ENCODE measurements around the gene RBM3.
"Not testable (repeated sequence)": the region's sequence is repeated elsewhere in the genome, so short reads cannot be mapped to it uniquely, and the experiment has no call there.

RBM3 gene

DNA sequence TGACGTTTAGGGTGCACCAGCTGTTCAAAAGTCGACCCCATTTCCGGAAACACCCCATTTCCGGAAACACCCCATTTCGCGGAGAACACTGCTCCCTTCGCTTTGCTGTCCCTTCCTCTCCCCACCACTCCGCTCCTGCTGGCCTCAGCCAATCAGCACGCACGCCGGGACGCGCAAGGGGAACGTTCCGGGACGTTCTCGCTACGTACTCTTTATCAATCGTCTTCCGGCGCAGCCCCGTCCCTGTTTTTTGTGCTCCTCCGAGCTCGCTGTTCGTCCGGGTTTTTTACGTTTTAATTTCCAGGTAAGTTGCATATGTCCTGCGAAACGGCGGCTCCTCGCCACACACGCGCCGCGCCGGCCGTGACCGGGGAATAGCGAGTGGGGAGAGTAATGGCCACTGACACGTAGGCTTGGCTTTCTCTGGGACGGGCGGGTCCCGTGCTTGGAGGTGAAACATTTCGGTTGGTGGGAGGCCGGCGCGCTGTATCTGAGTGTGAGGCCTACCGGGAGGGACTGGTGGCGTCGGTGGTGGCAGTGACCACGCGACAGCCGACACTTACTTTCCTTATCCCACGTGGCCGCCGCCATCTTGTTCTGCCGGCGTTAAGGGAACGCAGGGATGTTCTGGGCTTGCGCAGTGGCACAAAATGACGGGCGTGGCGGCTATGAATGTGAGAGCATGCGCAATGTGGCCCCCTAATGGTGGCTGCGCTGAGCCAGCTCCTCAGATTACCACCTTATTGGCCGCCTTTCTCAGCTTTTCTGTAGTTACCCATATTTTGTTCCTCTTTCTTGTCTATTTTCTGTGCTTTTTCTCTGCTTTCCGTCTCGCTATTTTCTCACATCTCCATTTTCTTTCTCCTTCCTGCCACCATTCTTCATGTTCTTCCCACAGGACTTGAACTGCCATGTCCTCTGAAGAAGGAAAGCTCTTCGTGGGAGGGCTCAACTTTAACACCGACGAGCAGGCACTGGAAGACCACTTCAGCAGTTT is at the start of gene RBM3:
Gene RBM3 (plus strand): TSS at position 215 of the 997 bp plus-strand sequence. CDS start 697 bp downstream, at position 912.
- DNase-seq (ENCODE audit: low read depth), result peak; percentile 88

DNA sequence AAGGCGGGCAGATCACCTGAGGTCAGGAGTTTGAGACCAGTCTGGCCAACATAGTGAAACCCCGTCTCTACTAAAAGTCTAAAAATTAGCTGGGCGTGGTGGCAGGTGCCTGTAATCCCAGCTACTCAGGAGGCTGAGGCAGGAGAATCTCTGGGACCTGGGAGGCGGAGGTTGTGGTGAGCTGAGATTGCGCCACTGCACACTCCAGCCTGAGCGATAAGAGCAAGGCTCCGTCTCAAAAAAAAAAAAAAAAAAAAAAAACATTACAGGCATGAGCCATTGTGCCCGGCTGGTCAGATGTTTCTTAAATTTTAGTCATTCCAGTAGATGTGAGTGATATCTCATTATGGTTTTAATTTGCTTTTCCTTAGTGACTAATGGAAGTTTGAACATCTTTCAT is 48.4 kb upstream of the RBM3 start:
- DNase-seq (ENCODE audit: low read depth), result not testable (repeated sequence)

DNA sequence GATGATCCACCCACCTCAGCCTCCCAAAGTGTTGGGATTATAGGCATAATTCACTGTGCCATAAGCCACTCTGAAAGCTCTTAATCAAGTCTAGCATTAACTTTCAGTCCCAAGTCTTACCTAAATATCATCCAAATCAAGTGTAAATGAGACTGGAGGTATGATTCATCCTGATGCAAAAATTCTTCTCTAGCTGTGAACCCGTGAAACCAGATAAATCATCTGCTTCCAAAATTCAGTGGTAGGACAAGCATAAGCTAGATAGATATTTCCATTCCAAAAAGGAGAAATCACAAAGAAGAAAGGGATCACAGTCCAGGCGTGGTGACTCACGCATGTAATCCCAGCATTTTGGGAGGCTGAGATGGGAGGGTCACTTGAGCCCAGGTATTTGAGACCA is 43.5 kb upstream of the RBM3 start:
- no peak for DNase-seq (ENCODE audit: low read depth)

DNA sequence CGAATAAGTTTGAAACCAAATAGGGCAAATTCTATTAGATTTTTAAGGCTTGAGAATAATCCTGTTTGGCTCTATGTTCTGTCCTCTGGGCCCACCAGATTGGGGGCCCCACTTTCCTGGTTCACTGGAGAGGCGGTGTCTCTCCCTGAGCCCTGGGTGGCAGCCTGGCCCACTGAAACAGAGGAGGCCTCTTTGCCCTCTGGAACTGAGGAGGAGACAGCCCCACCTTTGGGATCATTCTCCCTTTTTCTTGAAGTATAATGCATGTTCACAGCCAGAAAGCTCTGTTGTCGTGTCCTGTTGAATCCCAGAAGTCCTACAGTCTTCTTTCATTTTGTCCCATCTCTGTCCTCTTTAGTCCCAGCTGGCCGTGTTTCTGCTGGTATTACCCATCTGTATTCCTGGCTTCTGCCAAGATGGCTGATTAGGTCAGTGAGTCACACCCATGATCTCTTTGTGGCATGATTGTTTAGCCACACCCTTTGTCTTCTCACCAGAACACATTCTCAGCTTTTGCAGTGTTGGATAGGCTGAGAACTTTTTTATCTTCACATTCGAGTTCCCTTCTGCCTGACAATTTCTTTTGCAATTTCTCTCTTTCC is 42.8 kb upstream of the RBM3 start:
- no peak for DNase-seq (ENCODE audit: low read depth)

DNA sequence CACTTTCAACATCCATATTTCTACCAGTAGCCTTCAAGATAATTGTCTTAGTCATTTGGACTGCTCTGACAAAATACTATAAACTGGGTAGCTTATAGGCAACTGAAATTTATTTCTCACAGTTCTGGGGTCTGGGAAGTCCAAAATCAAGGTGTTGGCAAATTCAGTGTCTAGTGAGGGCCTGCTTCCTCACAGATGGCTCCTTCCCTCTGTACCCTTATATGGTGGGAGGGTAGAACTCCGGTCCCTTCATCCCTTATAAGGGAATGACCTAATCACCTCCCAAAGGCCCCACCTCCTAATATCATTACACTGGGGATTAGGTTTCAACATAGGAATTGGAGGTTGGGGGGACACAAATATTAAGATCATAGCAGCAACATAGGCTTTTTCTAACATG is 42.1 kb upstream of the RBM3 start:
- no peak for DNase-seq (ENCODE audit: low read depth)

DNA sequence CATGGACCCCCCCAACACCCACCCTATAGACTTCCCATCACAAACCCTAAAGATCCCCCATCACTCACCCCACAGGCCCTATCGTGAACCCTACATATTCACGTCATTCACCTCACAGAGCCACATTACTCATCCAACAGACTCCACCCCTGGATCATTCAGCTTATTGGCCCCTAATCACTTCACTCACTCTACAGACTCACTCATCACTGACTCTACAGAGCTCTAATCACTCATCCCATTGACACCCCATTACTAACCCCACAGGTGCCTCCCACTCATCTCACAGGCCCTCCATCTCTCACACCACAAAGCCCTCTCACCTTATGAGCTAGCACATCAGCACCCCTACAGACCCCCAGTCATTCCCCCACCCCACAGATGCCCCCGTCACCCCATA is 41.1 kb upstream of the RBM3 start:
- no peak for DNase-seq (ENCODE audit: low read depth)

DNA sequence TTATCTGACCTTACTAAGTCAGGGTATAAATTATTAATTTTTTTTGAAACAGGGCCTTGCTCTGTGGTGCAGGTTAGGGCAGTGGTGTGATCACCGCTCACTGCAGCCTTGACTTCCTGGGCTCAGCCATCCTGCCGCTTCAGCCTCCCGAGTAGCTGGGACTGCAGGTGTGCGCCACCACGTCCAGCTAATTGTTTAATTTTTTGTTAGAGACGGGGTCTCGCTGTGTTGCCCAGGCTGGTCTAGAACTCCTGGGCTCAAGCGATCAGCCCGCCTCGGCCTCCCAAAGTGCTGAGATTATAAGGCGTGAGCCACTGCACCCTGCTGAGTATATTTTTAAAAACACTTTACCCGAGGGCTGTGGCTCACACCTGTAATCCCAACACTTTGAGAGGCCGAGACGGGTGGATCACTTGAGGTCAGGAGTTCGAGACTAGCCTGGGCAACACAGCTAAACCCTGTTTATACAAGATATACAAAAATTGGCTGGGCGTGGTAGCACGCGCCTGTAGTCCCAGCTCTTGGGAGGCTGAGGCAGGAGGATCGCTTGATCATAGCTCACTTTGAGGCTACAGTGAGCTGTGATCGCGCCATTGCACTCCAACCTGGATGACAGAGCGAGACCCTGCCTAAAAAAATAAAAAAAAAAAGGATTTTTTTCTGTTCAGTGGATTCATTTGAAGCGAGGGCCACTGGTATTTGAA is 35.5 kb upstream of the RBM3 start:
- DNase-seq (ENCODE audit: low read depth), result no peak

DNA sequence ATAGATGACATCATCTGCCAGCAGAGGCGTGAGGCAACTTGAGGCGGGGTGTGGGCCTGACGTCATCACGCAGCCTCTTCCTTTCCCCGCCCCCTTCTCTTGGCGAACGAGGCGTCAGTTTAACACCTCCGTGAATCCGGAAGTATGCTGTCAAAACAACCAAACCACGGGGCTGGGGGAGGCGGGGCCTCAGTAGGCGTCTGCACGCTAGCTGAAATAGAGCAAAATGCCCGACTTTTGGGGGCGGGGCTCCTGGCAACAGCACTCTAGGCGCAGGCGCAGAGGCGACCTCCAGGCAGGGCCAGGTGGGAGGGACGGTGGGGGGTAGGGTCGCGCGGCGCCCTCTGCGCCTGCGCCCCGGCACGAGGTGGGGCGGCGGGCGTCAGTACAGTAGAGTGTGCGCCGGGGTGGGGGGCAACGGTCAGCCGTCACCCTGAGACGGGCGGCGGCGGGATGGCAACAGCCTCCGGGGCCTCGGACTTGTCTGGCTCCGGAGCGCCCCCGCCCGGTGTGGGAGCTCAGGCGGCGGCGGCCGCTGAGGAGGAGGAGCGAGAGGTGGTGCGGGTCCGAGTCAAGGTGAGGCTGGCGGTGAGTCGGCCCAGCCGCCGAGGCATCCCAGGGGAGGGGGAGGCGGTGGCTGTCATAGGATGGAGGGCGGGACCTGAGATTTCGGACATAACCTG is 34.8 kb upstream of the RBM3 start, which contains the start of gene TBC1D25:
Gene TBC1D25 (plus strand): TSS at position 370 of the 683 bp plus-strand sequence. CDS start 84 bp downstream, at position 454.
- DNase-seq (ENCODE audit: low read depth), result peak; percentile 95

DNA sequence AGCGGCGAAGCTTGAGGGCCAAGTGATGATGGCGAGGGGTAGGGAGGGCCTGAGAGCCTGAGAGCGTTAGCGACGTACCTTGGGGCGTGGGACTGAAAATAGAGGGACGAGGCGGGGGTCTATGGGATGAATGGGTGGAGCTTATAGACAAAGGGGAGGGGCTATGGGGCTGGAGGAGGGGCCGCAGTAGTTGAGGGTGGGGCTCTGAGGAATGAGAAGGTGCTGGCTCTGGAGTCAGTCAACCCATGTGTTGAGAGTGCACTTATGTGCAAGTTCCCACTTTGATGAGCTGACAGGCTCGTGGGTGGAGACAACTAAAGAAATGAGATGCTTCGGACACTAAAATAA is 34.3 kb upstream of the RBM3 start:
- peak; percentile 21 for DNase-seq (ENCODE audit: low read depth)

DNA sequence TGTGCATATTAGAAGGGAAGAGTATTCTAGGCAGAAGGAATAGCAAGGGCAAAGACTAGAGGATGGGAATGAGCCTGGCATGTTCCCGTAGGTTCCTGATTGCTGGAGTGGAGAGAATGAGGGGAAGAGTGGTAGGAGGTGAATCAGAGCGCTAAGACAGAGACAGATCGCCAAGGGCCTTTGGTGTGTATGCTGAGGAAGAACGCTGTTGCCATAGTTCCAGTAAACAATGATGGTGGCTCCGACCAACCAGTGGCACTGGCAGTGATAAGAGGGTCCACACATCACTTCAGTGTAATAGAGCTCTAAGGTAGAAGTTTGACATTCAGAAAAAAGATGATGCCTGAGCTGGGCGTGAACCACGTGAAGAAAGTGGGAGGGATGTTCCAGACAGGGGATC is 33.8 kb upstream of the RBM3 start:
- DNase-seq (ENCODE audit: low read depth), result no peak

DNA sequence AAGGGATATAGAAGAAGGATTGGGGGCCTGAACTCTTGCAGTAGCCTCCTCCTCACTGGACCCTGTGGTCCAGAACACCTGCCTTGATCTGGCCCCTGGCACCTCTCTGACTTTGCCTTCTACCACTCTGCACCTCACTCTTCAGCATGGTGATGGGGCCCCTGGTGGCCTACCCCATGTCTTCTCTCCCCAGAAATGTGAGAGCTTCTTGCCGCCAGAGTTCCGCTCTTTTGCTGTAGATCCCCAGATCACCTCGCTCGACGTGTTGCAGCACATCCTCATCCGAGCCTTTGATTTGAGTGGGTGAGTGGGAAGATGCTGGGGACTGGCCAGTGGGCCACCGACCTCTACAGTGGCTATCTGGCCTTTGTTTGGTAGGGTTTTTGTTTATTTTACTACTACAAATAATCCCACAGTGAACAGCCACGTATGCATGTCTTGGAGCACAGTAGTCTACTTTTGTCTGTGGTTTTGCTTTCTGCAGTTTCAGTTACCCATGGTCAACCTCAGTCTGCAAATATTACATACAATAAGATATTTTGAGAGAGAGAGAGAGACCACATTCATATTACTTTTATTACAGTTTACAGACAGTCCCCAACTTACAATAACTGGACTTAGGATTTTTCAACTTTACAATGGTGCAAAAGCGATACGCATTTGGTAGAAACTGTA is 33.0 kb upstream of the RBM3 start:
- DNase-seq (ENCODE audit: low read depth), result no peak

DNA sequence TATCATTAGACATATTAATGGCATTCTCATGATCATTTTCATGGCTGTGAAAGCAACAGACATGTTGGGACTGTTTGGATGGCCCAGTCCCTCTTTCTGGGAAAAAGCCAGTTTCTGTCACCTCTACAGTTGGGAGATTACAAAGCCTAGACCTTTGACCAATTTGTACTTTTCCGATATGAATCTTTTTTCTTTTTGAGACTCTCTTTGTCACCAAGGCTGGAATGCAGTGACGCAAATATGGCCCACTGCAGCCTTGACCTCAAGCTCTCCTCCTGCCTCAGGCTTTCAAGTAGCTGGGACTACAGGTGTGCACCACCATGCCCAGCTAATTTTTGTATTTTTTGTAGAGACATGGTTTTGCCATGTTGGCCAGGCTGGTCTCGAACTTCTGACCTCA is 25.4 kb upstream of the RBM3 start:
- no peak for DNase-seq (ENCODE audit: low read depth)

DNA sequence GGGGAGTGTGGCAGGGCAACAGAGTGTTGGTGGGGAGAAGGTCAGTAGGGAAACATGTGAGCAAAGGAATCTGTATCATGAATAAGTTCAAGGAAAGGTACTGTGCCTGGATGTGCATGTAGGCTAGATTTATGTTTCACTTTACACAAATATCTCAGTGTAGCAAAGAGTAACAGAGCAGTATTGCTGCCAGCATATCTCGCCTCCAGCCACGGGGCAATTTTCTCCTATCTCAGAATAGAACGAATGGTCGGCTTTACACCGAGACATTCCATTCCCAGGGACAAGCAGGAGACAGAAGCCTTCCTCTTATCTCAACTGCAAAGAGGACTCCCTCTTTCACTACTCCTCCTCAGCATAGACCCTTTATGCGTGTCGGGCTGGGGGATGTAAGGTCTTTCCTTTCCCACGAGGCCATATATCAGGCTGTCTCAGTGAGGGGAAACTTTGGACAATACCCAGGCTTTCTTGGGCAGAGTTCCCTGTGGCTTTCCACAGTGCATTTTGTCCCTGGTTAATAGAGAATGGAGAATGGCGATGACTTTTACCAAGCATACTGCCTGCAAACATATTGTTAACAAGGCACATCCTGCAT is 18.5 kb upstream of the RBM3 start:
- DNase-seq (ENCODE audit: low read depth), result not testable (repeated sequence)

DNA sequence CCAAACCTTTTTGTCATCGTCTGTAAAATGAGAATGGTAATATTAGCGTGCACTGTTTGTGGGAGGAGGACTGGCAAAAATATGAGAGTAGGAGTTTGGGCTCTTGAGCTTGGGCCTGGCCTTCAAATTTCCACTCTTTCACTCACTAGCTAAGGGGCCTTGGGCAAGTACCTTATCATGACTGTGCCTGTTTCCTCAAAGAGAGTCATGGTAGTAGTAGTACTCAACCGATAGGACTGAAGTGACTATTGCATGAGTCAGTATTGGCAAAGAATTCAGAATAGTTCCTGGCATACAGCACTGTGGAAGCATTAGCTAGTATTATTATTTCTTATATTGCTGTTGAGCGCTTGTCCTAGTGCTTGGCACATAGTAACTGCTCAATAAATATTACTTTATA is 16.0 kb upstream of the RBM3 start:
- no peak for DNase-seq (ENCODE audit: low read depth)

DNA sequence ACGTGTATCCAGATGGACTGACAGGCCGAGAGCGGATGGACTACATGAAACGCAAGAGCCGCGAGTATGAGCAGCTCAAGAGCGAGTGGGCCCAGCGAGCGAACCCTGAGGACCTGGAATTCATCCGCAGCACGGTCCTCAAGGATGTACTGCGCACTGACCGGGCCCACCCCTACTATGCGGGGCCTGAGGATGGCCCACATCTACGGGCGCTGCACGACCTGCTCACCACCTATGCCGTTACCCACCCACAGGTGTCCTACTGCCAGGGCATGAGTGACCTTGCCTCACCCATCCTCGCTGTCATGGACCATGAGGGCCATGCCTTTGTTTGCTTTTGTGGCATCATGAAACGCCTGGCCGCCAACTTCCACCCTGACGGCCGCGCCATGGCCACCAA is 14.6 kb upstream of the RBM3 start:
- no peak for DNase-seq (ENCODE audit: low read depth)

DNA sequence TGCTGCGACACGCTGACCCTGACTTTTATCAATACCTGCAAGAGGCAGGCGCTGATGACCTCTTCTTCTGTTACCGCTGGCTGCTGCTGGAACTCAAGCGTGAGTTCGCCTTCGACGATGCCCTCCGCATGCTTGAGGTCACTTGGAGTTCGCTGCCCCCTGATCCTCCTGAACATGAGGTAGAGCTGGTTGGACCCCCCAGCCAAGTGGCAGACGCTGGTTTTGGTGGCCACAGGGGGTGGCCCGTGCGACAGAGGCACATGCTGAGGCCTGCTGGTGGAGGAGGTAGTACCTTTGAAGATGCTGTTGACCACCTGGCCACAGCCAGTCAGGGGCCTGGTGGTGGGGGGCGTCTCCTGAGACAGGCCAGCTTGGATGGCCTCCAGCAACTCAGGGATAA is 14.2 kb upstream of the RBM3 start:
- no peak for DNase-seq (ENCODE audit: low read depth)

DNA sequence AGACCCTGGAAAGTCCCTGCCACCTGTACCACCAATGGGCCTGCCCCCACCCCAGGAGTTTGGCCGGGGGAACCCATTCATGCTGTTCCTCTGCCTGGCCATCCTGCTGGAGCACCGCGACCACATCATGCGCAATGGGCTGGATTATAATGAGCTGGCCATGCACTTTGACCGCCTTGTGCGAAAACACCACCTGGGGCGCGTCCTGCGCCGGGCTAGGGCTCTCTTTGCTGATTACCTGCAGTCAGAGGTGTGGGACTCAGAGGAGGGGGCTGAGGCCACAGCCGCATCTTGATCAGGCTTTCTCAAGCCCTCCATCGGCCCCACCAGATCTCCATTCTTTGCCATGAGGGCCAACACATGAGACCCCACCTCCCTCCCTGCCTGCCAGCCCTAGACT is 13.6 kb upstream of the RBM3 start:
- no peak for DNase-seq (ENCODE audit: low read depth)

DNA sequence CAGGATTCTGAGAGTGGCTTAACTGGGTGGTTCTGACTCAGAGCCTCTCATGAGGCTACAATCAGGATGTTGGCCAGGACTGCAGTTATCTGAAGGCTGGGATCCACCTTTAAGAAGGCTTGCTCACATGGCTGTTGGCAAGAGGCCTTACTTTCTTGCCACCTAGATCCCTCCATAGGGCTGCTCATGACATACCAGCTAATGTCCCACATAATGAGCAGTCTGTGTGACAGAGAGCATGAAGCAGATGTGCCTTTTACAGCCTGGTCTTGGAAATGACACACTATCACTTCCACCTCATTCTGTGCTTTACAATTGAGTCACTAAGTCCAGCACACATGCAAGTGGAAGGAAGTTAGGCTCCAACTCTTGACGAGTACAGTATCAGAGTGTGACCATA is 4.3 kb upstream of the RBM3 start:
- DNase-seq (ENCODE audit: low read depth), result no peak

DNA sequence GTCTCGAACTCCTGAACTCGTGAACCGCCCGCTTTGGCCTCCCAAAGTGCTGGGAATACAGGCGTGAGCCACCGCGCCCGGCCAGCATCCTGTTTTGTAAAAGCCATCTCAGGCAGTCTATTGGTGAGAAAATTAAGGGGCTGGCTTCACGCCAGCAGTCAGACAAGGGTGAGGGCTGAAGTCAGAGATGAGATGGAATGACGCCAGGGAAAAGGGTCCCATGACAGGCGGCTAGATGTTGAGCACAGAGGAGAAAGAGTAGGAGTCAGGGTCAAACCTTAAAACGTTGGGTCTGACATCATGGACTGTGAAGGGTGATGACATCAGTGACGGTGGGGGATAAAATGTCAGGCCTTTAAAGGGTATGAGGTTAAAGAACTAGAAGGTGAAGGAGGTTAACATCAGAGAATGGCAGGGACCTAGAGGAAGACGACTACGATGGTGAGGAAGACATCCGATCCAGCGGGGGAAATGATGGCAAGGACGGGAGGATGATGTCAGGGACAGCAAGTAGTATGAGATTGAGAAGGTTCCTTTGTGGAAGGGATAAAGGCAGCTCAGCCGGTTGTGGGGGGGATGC is 504 bp upstream of the RBM3 start:
- DNase-seq (ENCODE audit: low read depth), result peak; percentile 9

DNA sequence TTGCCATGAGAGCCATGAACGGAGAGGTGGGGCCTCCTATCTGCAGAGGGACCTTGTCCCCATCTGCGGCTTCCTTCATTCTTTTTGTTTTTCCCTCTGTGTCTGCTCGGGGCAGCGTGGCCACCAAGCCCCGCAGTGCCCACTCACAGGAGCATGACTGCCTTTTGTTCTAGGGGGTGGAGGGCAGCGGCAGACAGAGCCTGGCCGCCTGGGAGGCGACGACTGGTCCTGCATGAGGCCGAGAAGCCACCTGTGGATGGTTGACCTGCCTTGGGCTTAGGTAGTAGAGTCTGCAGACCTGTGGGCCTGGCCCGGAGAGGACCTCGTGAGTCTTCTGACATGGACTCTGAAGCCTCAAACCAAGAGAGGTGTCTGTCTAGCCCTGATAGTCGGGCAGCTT is 1.4 kb downstream of the RBM3 start:
- DNase-seq (ENCODE audit: low read depth), result no peak

DNA sequence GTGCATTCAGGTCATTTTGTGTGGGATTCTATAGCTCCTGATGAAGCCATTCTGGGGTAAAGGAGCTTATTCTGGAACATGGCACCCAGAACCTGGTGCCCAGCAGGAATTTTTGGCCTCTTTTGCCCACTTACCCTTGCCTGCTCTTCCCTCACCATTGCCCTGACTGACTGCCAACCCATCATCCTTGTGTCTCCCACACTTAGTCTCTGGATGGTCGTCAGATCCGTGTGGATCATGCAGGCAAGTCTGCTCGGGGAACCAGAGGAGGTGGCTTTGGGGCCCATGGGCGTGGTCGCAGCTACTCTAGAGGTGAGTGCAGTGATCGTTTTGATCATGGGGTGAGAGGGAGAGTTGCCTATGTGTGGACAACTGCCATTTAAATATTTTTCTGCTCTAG is 1.8 kb downstream of the RBM3 start:
- no peak for DNase-seq (ENCODE audit: low read depth)

Measured in T-helper 22 cell (primary cell).